HG03521 (cell line): ENCODE data around the gene ATAD5.
"Not testable (repeated sequence)": the region's sequence is repeated elsewhere in the genome, so short reads cannot be mapped to it uniquely, and the experiment has no call there.

Experiments used
- ATAC-seq: cut with Tn5 transposase; IDR thresholded peaks from one replicate; pipeline ENCODE4 v1.9.1; 2021; ENCODE audit warnings: mild to moderate bottlenecking, moderate library complexity; ENCODE audit not compliant: unreplicated experiment

The ATAD5 gene

GRCh38 chr17:30906101-30906911 lies 74.5 kb downstream of the ATAD5 start, which contains the start of gene TEFM:
TEFM (minus strand) TSS chr17:30906238; CDS start chr17:30906198, 40 bp downstream.
- peak; percentile 74 for ATAC-seq

- ATAC-seq: no peak
Measured at GRCh38 chr17:30908717-30909420, 77.1 kb downstream of the ATAD5 start.

GRCh38 chr17:30910151-30910550 lies 78.4 kb downstream of the ATAD5 start:
- ATAC-seq: not testable (repeated sequence)

GRCh38 chr17:30913955-30914354 lies 82.2 kb downstream of the ATAD5 start:
- no peak for ATAC-seq

- no peak for ATAC-seq
Measured at GRCh38 chr17:30915833-30916611, 84.3 kb downstream of the ATAD5 start.

- no peak for ATAC-seq
Measured at GRCh38 chr17:30917050-30917449, 85.3 kb downstream of the ATAD5 start.

- ATAC-seq: no peak
Measured at GRCh38 chr17:30920282-30920681, 88.5 kb downstream of the ATAD5 start.

- no peak for ATAC-seq
Measured at GRCh38 chr17:30920683-30921543, 89.1 kb downstream of the ATAD5 start.

GRCh38 chr17:30921544-30922196 lies 89.9 kb downstream of the ATAD5 start, which contains the start of gene ADAP2:
ADAP2 (plus strand) TSS chr17:30921945; CDS start chr17:30922015, 70 bp downstream.
- no peak for ATAC-seq

GRCh38 chr17:30922235-30923030 lies 90.7 kb downstream of the ATAD5 start:
- no peak for ATAC-seq

GRCh38 chr17:30924341-30924740 lies 92.6 kb downstream of the ATAD5 start:
- ATAC-seq: no peak

GRCh38 chr17:30926516-30926915 lies 94.8 kb downstream of the ATAD5 start:
- no peak for ATAC-seq

- no peak for ATAC-seq
Measured at GRCh38 chr17:30927756-30928155, 96.0 kb downstream of the ATAD5 start.

GRCh38 chr17:30928584-30928983 lies 96.8 kb downstream of the ATAD5 start:
- ATAC-seq: no peak

GRCh38 chr17:30929081-30929633 lies 97.4 kb downstream of the ATAD5 start:
- no peak for ATAC-seq

GRCh38 chr17:30929861-30930260 lies 98.1 kb downstream of the ATAD5 start:
- ATAC-seq: not testable (repeated sequence)

- no peak for ATAC-seq
Measured at GRCh38 chr17:30930495-30930894, 98.7 kb downstream of the ATAD5 start.

GRCh38 chr17:30931582-30931981 lies 99.8 kb downstream of the ATAD5 start:
- not testable (repeated sequence) for ATAC-seq

- no peak for ATAC-seq
Measured at GRCh38 chr17:30933966-30934365, 102.2 kb downstream of the ATAD5 start.
